ENCODE data around the gene TEX28.
"Not testable (repeated sequence)": the region's sequence is repeated elsewhere in the genome, so short reads cannot be mapped to it uniquely, and the experiment has no call there.

The TEX28 gene

GRCh38 chrX:154239982-154240503 lies 54.9 kb downstream of the TEX28 start:
- DNase-seq, result not testable (repeated sequence)

GRCh38 chrX:154238939-154239559 lies 55.9 kb downstream of the TEX28 start:
- DNase-seq, result not testable (repeated sequence)

GRCh38 chrX:154233620-154234019 lies 61.3 kb downstream of the TEX28 start:
- DNase-seq, result not testable (repeated sequence)

- not testable (repeated sequence) for DNase-seq
Measured at GRCh38 chrX:154231443-154231842, 63.5 kb downstream of the TEX28 start.

DNA sequence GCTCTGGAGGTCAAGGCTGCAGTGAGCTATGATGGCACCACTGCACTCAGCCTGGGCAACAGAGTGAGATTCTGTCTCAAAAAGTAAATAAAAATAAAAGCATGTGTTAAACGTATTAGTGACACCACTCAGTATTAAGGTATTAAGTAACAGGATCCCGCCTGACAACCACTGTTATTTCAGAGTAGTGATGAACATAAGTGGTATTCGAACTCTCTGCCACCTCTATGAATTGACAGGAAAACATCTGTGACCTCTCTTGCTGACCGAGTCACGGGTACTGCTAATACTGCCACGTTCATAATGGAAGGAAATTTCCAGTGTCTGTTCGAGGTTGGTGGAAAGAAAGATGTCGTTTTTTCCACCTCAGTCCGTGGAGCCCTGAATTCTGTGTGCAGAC lies 68.2 kb downstream of the TEX28 start:
- not testable (repeated sequence) for DNase-seq

GRCh38 chrX:154225292-154225691 lies 69.6 kb downstream of the TEX28 start:
- DNase-seq, result not testable (repeated sequence)

Data from CD4-positive, alpha-beta T cell treated with Interleukin-4 for 1 hour (primary cell).